IMR-90 (cell line): ENCODE data around the gene ALK. TPM values are rescaled to one million over a fixed set of nuclear protein-coding genes. Genes with fewer than 3 reads are reported as not detected.

ENCODE experiments used
- ATAC-seq: fragments of 200-7000 bp; cut with Tn5 transposase; 2 replicates; pipeline ENCODE4 v1.9.1; 2020; ENCODE audit warnings: low read depth, mild to moderate bottlenecking, moderate library complexity
- BruUV-seq: library from RNA; stranded (reverse); fragments of 400-500 nt; replicated peaks from 2 replicates; lab custom pipeline; 2021; lab: Mats Ljungman, UMichigan
- CTCF ChIA-PET: fragments of 300-600 bp; formaldehyde crosslinking; extraction: SDS; loops from one replicate; lab custom pipeline; 2021; ENCODE audit warnings: antibody characterized with exemption; lab: Yijun Ruan, JAX
- POLR2A ChIA-PET: fragments of 300-600 bp; sonication (Branson Sonifier 250); formaldehyde crosslinking; loops from one replicate; lab custom pipeline; 2022; ENCODE audit warnings: antibody characterized with exemption; ENCODE audit not compliant: unreplicated experiment; lab: Charles Lee
- DNase-seq: peaks from one replicate; pipeline ENCODE4 v3.0.0; 2013
- H2AFZ ChIP-seq: replicated peaks from 2 replicates; pipeline ENCODE3; 2013; ENCODE audit warnings: low read length, mild to moderate bottlenecking; ENCODE audit not compliant: poor library complexity
- H2AK5ac ChIP-seq: 2 replicates; pipeline ENCODE4 v1.6.1; 2013; ENCODE audit warnings: low read depth, low read length, inconsistent platforms
- H2AK9ac ChIP-seq: replicated peaks from 2 replicates; pipeline ENCODE3; 2013; ENCODE audit warnings: mild to moderate bottlenecking, low read depth, low read length, moderate library complexity; ENCODE audit not compliant: poor library complexity
- H2BK120ac ChIP-seq: 2 replicates; pipeline ENCODE4 v1.6.1; 2013; ENCODE audit warnings: low read depth, low read length, inconsistent platforms
- H2BK15ac ChIP-seq: 3 replicates; pipeline ENCODE4 v1.6.1; 2013; ENCODE audit warnings: low read depth, low read length, inconsistent platforms
- H2BK20ac ChIP-seq: 2 replicates; pipeline ENCODE4 v1.6.1; 2013; ENCODE audit warnings: low read depth, mild to moderate bottlenecking, inconsistent platforms, low read length, moderate library complexity
- H2BK5ac ChIP-seq: 2 replicates; pipeline ENCODE4 v1.6.1; 2013; ENCODE audit warnings: mild to moderate bottlenecking, low read depth, low read length, inconsistent platforms; ENCODE audit not compliant: poor library complexity, severe bottlenecking
- H3K14ac ChIP-seq: replicated peaks from 2 replicates; pipeline ENCODE4 v1.6.1; 2013; ENCODE audit warnings: low read depth, low read length, inconsistent platforms
- H3K18ac ChIP-seq: 2 replicates; pipeline ENCODE4 v1.6.1; 2013; ENCODE audit warnings: low read depth, low read length, control low read depth
- H3K23ac ChIP-seq: 2 replicates; pipeline ENCODE4 v1.6.1; 2013; ENCODE audit warnings: low read depth, low read length, inconsistent platforms
- H3K27ac ChIP-seq: 2 replicates; pipeline ENCODE4 v1.5.1; 2013; ENCODE audit warnings: mild to moderate bottlenecking, control low read depth, low read length; ENCODE audit not compliant: insufficient read depth
- H3K27me3 ChIP-seq: 2 replicates; pipeline ENCODE4 v1.6.1; 2013; ENCODE audit warnings: low read length; ENCODE audit not compliant: control insufficient read depth, insufficient read depth
- H3K36me3 ChIP-seq: 2 replicates; pipeline ENCODE4 v1.6.1; 2013; ENCODE audit warnings: low read length, mixed read lengths; ENCODE audit not compliant: control insufficient read depth, insufficient read depth
- H3K4ac ChIP-seq: 2 replicates; pipeline ENCODE4 v1.6.1; 2013; ENCODE audit warnings: low read depth, low read length, inconsistent platforms
- H3K4me1 ChIP-seq: 2 replicates; pipeline ENCODE4 v1.6.1; 2013; ENCODE audit warnings: low read length, mixed read lengths; ENCODE audit not compliant: control insufficient read depth, insufficient read depth
- H3K4me2 ChIP-seq: 2 replicates; pipeline ENCODE4 v1.6.1; 2013; ENCODE audit warnings: low read depth, mild to moderate bottlenecking, control low read depth, low read length, moderate library complexity
- H3K4me3 ChIP-seq: 2 replicates; pipeline ENCODE4 v1.5.1; 2013; ENCODE audit warnings: low read depth, mild to moderate bottlenecking, control low read depth, low read length, moderate library complexity; ENCODE audit not compliant: insufficient read depth
- H3K56ac ChIP-seq: 2 replicates; pipeline ENCODE4 v1.6.1; 2013; ENCODE audit warnings: low read length, inconsistent platforms; ENCODE audit not compliant: insufficient read depth; ENCODE audit errors: extremely low read depth
- H3K79me1 ChIP-seq, 2 experiments: 2 replicates each; pipeline ENCODE4 v1.6.1; 2013; ENCODE audit warnings: low read length in 2 of 2, inconsistent platforms in 1 of 2, low read depth in 1 of 2
- H3K9ac ChIP-seq: 2 replicates; pipeline ENCODE4 v1.6.1; 2013; ENCODE audit warnings: low read depth, low read length, control low read depth
- H3K9me1 ChIP-seq: 2 replicates; pipeline ENCODE4 v1.6.1; 2013; ENCODE audit warnings: low read length, inconsistent platforms; ENCODE audit not compliant: insufficient read depth
- H3K9me3 ChIP-seq: 2 replicates; pipeline ENCODE4 v1.6.1; 2013; ENCODE audit warnings: low read length; ENCODE audit not compliant: control insufficient read depth, insufficient read depth
- H4K20me1 ChIP-seq: 2 replicates; pipeline ENCODE4 v1.6.1; 2013; ENCODE audit warnings: low read length, inconsistent platforms; ENCODE audit not compliant: insufficient read depth
- H4K5ac ChIP-seq: 2 replicates; pipeline ENCODE4 v1.6.1; 2013; ENCODE audit warnings: mild to moderate bottlenecking, low read depth, low read length, control low read depth
- H4K8ac ChIP-seq, 2 experiments: 2 replicates each; pipeline ENCODE4 v1.6.1; 2013; ENCODE audit warnings: low read depth in 2 of 2, low read length in 2 of 2, control low read depth in 1 of 2, inconsistent platforms in 1 of 2
- H4K91ac ChIP-seq: 2 replicates; pipeline ENCODE4 v1.6.1; 2013; ENCODE audit warnings: low read depth, low read length, inconsistent platforms; ENCODE audit not compliant: insufficient read depth
- BHLHE40 ChIP-seq: fragments of 150-350 bp; IDR thresholded peaks from 2 replicates; pipeline ENCODE4 v1.6.1; 2016; ENCODE audit warnings: mild to moderate bottlenecking, low read depth, low read length
- MAFK ChIP-seq: IDR thresholded peaks from 2 replicates; pipeline ENCODE4 v1.6.1; 2012; ENCODE audit warnings: low read depth, low read length, improper control_type of control experiment
- POLR2A ChIP-seq: IDR thresholded peaks from 2 replicates; pipeline ENCODE4 v1.6.1; 2012; ENCODE audit warnings: mild to moderate bottlenecking, low read depth, low read length
- RAD21 ChIP-seq: IDR thresholded peaks from 2 replicates; pipeline ENCODE4 v1.6.1; 2012; ENCODE audit warnings: low read length, improper control_type of control experiment
- RCOR1 ChIP-seq: IDR thresholded peaks from 2 replicates; pipeline ENCODE4 v1.6.1; 2012; ENCODE audit warnings: mild to moderate bottlenecking, low read length, improper control_type of control experiment; ENCODE audit not compliant: insufficient replicate concordance
- RFX5 ChIP-seq: IDR thresholded peaks from 2 replicates; pipeline ENCODE4 v1.8.0; 2012; ENCODE audit warnings: low read depth, mild to moderate bottlenecking, low read length, moderate library complexity
- WGBS, 2 experiments: methylation state at CpG; one replicate each; pipeline versions ENCODE4 v1.1.5 to v1.1.7; 2013; ENCODE audit warnings: missing lambda C conversion rate in 2 of 2; ENCODE audit not compliant: insufficient read length in 1 of 2; ENCODE audit errors: extremely low coverage in 2 of 2; 5-methylcytosine and 5-hydroxymethylcytosine counted together
- dilution Hi-C: fragments of 300-500 bp; cut with HindIII; formaldehyde crosslinking; loops from one replicate; pipeline ENCODE4 v1.14.3; 2018; ENCODE audit warnings: low sequenced_read_pairs; ENCODE audit not compliant: unreplicated experiment
- in situ Hi-C: fragments of 300-500 bp; cut with MboI; formaldehyde crosslinking; loops from 3 replicates; pipeline ENCODE4 v1.14.3; 2019; ENCODE audit warnings: low sequenced_read_pairs, inconsistent platforms, mixed read lengths
- intact Hi-C: fragments of 100-400 bp; cut with micrococcal nuclease; formaldehyde crosslinking; loops from 2 replicates; pipeline ENCODE4 v1.10.0; 2022
- polyA plus RNA-seq, 3 experiments: library from polyadenylated mRNA; depleted of rRNA; stranded (reverse); fragments of >200 nt; gene quantifications; 2 replicates each; pipeline ENCODE4 v1.2.3, GENCODE V29; 2012; ENCODE audit warnings: low replicate concordance in 1 of 3
- total RNA-seq: library from RNA; depleted of rRNA; stranded (reverse); fragments of >200 nt; gene quantifications from 2 replicates; pipeline ENCODE4 v1.2.3, GENCODE V29; 2012
- TF ChIP-seq, protein P1 (sequence below): conservative IDR thresholded peaks from 2 replicates; pipeline ENCODE4 v1.5.1; 2012; ENCODE audit warnings: mild to moderate bottlenecking, low read depth, low read length, improper control_type of control experiment

ALK gene
- total and polyA plus RNA-seq, 2 of the 4 experiments (the other 2 are of a cell fraction): not detected

DNA sequence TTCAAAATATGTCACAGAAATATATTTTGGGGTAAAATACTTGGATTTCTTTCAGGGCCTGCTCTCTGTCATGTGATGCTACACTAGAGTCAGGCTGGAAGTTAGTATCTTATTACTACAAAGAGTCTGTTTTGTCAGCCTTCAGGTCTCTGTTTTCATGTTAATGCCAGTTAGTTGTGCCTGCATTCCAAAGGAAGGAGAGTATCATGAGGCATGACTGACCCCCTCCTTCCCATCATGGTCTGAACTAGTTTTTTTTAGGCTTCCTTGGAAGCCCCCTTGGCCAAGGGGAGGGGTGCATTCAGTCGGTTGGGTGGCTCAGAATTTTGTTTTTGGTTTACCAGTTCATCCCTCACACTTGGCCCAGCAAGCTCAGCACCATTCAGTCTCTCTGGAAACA is 318.0 kb downstream of the ALK start:
- no peak overlapping the region for H3K23ac ChIP-seq
- H4K8ac ChIP-seq: no peak overlapping the region
- no peak overlapping the region for H3K27ac ChIP-seq
- in situ Hi-C loops: no loop called here
- H2BK15ac ChIP-seq: no peak overlapping the region
- H4K91ac ChIP-seq: no peak overlapping the region
- no peak for DNase-seq
- H2BK5ac ChIP-seq: no peak overlapping the region
- H3K9ac ChIP-seq: no peak overlapping the region
- H3K27me3 ChIP-seq: no peaks in the 10 kb centered on the region
- TF ChIP-seq MAFK (no peak), RFX5 (no peak), RCOR1 (no peak), BHLHE40 (no peak), POLR2A (no peak), RAD21 (no peak)
- TF ChIP-seq, protein P1, sequence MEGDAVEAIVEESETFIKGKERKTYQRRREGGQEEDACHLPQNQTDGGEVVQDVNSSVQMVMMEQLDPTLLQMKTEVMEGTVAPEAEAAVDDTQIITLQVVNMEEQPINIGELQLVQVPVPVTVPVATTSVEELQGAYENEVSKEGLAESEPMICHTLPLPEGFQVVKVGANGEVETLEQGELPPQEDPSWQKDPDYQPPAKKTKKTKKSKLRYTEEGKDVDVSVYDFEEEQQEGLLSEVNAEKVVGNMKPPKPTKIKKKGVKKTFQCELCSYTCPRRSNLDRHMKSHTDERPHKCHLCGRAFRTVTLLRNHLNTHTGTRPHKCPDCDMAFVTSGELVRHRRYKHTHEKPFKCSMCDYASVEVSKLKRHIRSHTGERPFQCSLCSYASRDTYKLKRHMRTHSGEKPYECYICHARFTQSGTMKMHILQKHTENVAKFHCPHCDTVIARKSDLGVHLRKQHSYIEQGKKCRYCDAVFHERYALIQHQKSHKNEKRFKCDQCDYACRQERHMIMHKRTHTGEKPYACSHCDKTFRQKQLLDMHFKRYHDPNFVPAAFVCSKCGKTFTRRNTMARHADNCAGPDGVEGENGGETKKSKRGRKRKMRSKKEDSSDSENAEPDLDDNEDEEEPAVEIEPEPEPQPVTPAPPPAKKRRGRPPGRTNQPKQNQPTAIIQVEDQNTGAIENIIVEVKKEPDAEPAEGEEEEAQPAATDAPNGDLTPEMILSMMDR: no peak
- no peaks in the 10 kb centered on the region for H4K20me1 ChIP-seq
- H3K56ac ChIP-seq: no peak overlapping the region
- no peak overlapping the region for H3K4me2 ChIP-seq
- H3K18ac ChIP-seq: no peak overlapping the region
- no peak overlapping the region for H2AK5ac ChIP-seq
- POLR2A ChIA-PET: interaction anchor here (0.6 kb wide), 1 partner anchor 1062 kb away, joined by 7 read pairs; no protein-coding TSS in a partner anchor
- H2BK20ac ChIP-seq: no peak overlapping the region
- H4K5ac ChIP-seq: no peak overlapping the region
- no TSS peak for BruUV-seq
- no peak overlapping the region for H3K4me3 ChIP-seq
- no peak for ATAC-seq
- no peak overlapping the region for H3K14ac ChIP-seq
- no peak overlapping the region for H3K4ac ChIP-seq
- H3K36me3 ChIP-seq: no peaks in the 10 kb centered on the region
- H3K9me1 ChIP-seq: no peaks in the 10 kb centered on the region
- H3K4me1 ChIP-seq: peaks cover 7% of the 10 kb centered on the region; the same call in 1 of the 2 replicates
- no peaks in the 10 kb centered on the region for H3K79me1 ChIP-seq
- no CpG with 5 or more reads among the region's 1 CpG for WGBS, 2 experiments
- no peak overlapping the region for H2AK9ac ChIP-seq
- peaks cover 2% of the 10 kb centered on the region; the same call in 1 of the 2 replicates for H3K9me3 ChIP-seq
- CTCF ChIA-PET: no interaction called here
- intact Hi-C loops: no loop called here
- dilution Hi-C loops: no loop called here
- H2BK120ac ChIP-seq: no peak overlapping the region
- H2AFZ ChIP-seq: no peak overlapping the region
